ENCODE results near the gene MEX3B.

MEX3B gene

DNA sequence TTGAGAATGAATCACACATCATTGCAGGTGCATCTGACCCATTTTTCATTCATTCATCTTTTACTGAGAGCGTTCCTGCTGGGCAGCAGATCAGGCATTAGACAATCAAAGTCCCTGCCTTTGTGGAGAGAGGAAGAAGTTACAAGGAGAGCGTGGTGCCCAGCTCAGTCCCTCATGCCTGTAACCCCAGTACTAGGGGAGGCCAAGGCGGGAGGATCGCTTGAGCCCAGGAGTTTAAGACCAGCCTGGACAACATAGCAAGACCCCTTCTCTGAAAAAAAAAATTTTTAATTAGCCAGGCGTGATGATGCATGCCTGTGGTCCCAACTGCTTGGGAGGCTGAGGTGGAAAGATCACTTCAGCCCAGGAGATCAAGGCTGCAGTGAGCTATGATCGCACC is 35.0 kb upstream of the MEX3B start:
- no peak for DNase-seq (ENCODE audit: low read depth, low spot score)
- in situ Hi-C loops (cut with HindIII; ENCODE audit: low sequenced_read_pairs) = no loop called here
- H3K4me3 ChIP-seq (ENCODE audit: low read depth, low read length) = no peak overlapping the region
- TF ChIP-seq, protein P1, sequence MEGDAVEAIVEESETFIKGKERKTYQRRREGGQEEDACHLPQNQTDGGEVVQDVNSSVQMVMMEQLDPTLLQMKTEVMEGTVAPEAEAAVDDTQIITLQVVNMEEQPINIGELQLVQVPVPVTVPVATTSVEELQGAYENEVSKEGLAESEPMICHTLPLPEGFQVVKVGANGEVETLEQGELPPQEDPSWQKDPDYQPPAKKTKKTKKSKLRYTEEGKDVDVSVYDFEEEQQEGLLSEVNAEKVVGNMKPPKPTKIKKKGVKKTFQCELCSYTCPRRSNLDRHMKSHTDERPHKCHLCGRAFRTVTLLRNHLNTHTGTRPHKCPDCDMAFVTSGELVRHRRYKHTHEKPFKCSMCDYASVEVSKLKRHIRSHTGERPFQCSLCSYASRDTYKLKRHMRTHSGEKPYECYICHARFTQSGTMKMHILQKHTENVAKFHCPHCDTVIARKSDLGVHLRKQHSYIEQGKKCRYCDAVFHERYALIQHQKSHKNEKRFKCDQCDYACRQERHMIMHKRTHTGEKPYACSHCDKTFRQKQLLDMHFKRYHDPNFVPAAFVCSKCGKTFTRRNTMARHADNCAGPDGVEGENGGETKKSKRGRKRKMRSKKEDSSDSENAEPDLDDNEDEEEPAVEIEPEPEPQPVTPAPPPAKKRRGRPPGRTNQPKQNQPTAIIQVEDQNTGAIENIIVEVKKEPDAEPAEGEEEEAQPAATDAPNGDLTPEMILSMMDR (IDR thresholded peaks at IDR 0.05; ENCODE audit: low read depth, low read length) = no peak

DNA sequence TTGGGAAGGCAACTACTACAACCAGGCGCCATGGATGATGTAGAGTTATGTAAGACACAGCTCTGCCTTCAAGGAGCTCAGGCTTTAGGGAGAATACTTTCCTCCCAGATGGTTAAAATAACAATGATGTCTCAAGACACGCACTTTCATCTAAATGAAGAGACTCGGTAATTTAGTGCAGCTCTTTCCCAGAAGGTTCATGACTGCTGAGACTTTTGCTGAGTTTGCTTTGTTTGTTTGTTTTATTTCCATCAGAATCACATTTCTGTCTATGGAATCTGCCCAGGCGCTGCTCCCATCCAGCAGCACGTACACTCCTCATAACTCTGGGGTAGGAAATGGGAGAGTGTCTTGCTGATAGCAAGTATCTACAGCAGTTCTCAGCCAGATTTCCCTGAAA is 33.9 kb upstream of the MEX3B start:
- in situ Hi-C loops (cut with HindIII; ENCODE audit: low sequenced_read_pairs) = no loop called here
- TF ChIP-seq, protein P1 (IDR thresholded peaks at IDR 0.05; ENCODE audit: low read depth, low read length) = no peak
- DNase-seq (ENCODE audit: low read depth, low spot score) = no peak
- H3K4me3 ChIP-seq (ENCODE audit: low read depth, low read length) = no peak overlapping the region

DNA sequence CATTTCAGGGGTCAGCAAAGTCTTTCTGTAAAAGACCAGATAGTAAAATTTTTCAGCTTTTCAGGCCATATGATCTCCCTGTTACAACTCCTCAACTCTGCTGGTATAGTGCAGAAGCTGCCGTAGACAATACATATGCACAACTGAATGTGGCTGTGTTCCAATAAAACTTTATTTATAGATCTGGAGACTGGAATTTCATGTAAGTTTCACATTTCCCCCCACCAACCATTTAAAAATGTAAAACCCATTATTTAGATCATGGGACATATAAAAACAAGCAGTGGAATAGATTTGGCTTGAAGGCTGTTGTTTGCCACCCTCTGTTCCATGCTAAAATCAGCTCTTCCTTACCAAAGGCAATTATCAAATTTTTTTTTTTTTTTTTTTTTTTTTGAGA is 28.8 kb upstream of the MEX3B start:
- H3K4me3 ChIP-seq (ENCODE audit: low read depth, low read length) = no peak overlapping the region
- no peak for DNase-seq (ENCODE audit: low read depth, low spot score)
- TF ChIP-seq, protein P1 (IDR thresholded peaks at IDR 0.05; ENCODE audit: low read depth, low read length) = no peak
- in situ Hi-C loops (cut with HindIII; ENCODE audit: low sequenced_read_pairs) = no loop called here

DNA sequence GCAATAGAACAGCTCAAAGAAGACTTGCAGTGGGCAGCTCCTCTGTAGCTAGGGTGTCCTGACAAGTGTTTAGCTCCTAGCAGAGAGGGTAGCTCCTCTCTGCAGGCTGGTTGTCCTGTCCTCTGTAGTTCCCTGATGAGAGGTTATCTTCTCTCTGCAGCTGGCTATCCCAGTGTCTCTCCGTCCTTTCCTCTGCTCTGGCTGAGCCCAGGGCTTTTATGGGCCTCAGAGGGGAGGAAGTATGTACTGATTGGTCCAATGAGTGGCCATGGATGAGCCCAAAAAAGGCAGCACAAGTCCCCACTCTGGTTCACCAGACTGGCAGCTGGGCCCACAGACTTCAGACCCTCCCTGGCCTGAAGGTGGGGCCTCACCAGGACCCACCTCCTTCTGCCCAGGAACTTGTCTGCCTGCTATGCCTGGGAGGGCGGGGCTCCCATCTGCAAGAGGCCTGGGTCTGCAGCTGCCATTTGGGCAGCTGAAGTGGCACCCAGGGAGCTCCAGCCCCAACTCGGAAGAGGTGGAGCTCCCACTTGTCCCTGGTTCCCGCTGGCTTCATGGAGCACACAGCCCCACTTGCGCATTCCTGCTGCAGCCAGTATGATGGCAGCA is 27.2 kb upstream of the MEX3B start:
- TF ChIP-seq, protein P1 (IDR thresholded peaks at IDR 0.05; ENCODE audit: low read depth, low read length) = no peak
- in situ Hi-C loops (cut with HindIII; ENCODE audit: low sequenced_read_pairs) = no loop called here
- no peak for DNase-seq (ENCODE audit: low read depth, low spot score)
- no peak overlapping the region for H3K4me3 ChIP-seq (ENCODE audit: low read depth, low read length)

DNA sequence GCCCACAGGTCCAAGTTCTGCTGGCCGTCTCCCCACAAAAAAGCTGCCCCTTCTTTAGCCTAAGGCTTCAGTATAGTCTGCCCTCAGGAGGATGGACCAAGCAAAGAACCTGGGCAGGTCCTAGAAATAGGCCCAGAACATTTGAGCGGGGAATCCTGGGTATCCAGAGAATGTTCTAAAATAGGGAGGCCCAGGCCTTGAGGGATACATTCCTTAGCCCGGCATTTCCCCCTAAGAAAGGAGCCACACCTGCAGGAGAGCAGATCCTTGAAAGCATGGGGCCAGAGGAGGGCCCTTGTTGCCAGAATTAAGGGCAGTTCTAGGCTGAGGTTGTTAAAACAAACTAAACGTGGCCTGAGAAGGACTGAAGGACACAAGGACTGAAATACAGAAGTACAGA is 20.6 kb upstream of the MEX3B start:
- TF ChIP-seq, protein P1 (IDR thresholded peaks at IDR 0.05; ENCODE audit: low read depth, low read length) = no peak
- no peak overlapping the region for H3K4me3 ChIP-seq (ENCODE audit: low read depth, low read length)
- in situ Hi-C loops (cut with HindIII; ENCODE audit: low sequenced_read_pairs) = no loop called here
- DNase-seq (ENCODE audit: low read depth, low spot score) = no peak

DNA sequence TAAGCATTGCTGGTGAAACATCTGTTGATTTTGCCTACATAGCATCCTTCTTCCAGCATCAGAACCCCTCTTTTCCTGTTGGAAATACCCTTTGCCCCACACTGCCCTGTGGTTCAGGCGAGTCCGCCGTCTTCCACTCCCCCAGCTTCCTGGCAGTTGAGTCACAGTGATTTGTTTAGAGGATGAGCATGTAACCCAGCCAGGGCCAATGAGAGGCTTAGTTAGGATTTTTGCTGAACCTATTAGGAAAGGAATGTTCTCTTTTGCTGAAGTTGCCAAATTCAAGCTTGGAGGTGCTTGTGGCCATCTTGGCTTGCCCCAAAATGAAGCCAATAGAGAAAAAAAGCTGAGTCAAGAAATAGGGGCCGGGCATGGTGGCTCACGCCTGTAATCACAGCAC is 19.0 kb upstream of the MEX3B start:
- DNase-seq (ENCODE audit: low read depth, low spot score) = no peak
- in situ Hi-C loops (cut with HindIII; ENCODE audit: low sequenced_read_pairs) = no loop called here
- H3K4me3 ChIP-seq (ENCODE audit: low read depth, low read length) = no peak overlapping the region
- TF ChIP-seq, protein P1 (IDR thresholded peaks at IDR 0.05; ENCODE audit: low read depth, low read length) = no peak
